AG04450 (cell line): ENCODE data around the gene PAPOLG. TPM values are rescaled to one million over a fixed set of nuclear protein-coding genes. Genes with fewer than 3 reads are reported as not detected.
"Not testable (repeated sequence)": the region's sequence is repeated elsewhere in the genome, so short reads cannot be mapped to it uniquely, and the experiment has no call there.

ENCODE experiments used
- CTCF ChIA-PET: fragments of 300-600, 350-600 bp; formaldehyde crosslinking; extraction: SDS; loops from one replicate; lab custom pipeline; 2022; ENCODE audit warnings: antibody characterized with exemption, inconsistent platforms; lab: Charles Lee
- POLR2A ChIA-PET: fragments of 350-600 bp; formaldehyde crosslinking; extraction: SDS; loops from one replicate; lab custom pipeline; 2021; ENCODE audit warnings: antibody characterized with exemption, inconsistent platforms; lab: Yijun Ruan, JAX
- DNase-seq: peaks from one replicate; pipeline ENCODE4 v3.0.0-alpha.2; 2011; ENCODE audit warnings: low read depth, low spot score
- H3K27ac ChIP-seq: one replicate; pipeline ENCODE4 v1.5.1; 2012; ENCODE audit warnings: low read depth, low read length, control low read depth
- H3K27me3 ChIP-seq: one replicate; pipeline ENCODE4 v1.6.0; 2012; ENCODE audit warnings: low read length; ENCODE audit not compliant: control insufficient read depth, insufficient read depth
- H3K4me3 ChIP-seq: 2 replicates; pipeline ENCODE4 v1.5.1; 2011; ENCODE audit warnings: mild to moderate bottlenecking, low read depth, low read length, control low read depth
- H3K9me3 ChIP-seq: 2 replicates; pipeline ENCODE4 v1.5.1; 2012; ENCODE audit warnings: low read length; ENCODE audit not compliant: control insufficient read depth, insufficient read depth
- polyA plus RNA-seq: library from polyadenylated mRNA; depleted of rRNA; stranded (reverse); fragments of >200 nt; gene quantifications from 2 replicates; pipeline ENCODE4 v1.2.3, GENCODE V29; 2011
- TF ChIP-seq, protein P1 (sequence below): IDR thresholded peaks from 2 replicates; pipeline ENCODE4 v1.5.1; 2011; ENCODE audit warnings: low read depth, low read length, control low read depth, inconsistent platforms

The PAPOLG gene
- polyA plus RNA-seq, 1 experiment = 15.3 TPM

DNA sequence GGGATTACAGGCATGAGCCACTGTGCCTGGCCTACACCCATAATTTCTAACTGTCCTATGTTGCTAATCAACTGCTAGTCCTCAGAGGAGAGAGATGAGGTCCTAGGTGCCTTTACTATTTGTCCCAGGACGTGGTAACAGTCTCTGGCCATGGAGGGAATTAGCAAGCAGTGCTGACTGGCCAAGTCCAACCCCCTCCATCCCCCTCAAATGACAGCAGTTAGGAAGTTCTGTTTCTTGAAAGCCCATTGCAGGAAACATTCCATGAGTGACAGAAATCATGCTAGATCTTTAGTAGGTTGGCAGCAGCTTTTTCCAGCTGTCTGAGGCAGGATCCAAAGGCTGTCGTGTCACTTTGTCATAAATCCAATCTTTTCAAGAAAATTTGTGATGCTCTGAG, 69.6 kb downstream of the PAPOLG start:
- no peak for DNase-seq

DNA sequence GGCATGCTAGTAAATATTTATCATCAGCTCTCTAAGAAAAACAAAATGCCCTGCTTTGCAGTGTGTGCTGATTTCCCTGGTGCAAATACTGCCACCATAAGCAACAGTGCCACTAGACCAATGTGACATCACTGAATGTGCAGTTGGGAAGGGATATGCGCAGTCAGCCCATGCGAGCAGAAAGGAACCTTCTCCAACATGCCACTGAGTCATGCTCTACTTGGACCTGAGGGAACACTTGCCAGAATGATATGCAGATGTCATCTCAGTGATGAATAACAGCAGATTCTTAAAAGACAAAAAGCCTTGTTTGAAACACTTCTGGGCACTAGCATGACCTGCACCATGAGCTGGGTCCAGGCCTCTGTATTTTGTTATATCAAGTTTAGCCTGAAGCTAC, 70.0 kb downstream of the PAPOLG start:
- POLR2A ChIA-PET = no interaction called here
- Histone ChIP-seq H3K27ac (no peak overlapping the region), H3K4me3 (no peak overlapping the region), H3K27me3 (peaks cover 12% of the 10 kb centered on the region), H3K9me3 (no peaks in the 10 kb centered on the region)
- DNase-seq = no peak
- TF ChIP-seq, protein P1, sequence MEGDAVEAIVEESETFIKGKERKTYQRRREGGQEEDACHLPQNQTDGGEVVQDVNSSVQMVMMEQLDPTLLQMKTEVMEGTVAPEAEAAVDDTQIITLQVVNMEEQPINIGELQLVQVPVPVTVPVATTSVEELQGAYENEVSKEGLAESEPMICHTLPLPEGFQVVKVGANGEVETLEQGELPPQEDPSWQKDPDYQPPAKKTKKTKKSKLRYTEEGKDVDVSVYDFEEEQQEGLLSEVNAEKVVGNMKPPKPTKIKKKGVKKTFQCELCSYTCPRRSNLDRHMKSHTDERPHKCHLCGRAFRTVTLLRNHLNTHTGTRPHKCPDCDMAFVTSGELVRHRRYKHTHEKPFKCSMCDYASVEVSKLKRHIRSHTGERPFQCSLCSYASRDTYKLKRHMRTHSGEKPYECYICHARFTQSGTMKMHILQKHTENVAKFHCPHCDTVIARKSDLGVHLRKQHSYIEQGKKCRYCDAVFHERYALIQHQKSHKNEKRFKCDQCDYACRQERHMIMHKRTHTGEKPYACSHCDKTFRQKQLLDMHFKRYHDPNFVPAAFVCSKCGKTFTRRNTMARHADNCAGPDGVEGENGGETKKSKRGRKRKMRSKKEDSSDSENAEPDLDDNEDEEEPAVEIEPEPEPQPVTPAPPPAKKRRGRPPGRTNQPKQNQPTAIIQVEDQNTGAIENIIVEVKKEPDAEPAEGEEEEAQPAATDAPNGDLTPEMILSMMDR = no peak
- CTCF ChIA-PET = no interaction called here

More for the DNA sequence above, 69.6 kb downstream of the PAPOLG start:
- Histone ChIP-seq H3K27ac (no peak overlapping the region), H3K9me3 (no peaks in the 10 kb centered on the region), H3K27me3 (peaks cover 12% of the 10 kb centered on the region), H3K4me3 (no peak overlapping the region)
- POLR2A ChIA-PET = no interaction called here
- CTCF ChIA-PET = no interaction called here
- TF ChIP-seq, protein P1 = no peak

DNA sequence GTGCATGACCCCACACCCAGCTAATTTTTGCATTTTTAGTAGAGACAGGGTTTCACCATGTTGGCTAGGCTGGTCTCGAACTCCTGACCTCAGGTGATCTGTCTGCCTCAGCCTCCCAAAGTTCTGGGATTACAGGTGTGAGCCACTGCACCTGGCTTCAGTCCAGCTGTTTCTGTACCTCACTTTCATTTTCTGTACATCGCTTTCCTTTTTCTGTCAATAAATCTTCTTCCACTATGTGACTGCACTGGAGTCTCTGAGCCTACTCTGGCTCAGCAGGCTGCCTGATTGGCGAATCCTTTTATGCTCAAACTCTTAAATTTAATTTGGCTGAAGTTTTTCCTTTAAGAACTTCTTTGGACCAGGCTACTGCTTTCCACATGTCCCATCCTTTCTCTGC, 70.8 kb downstream of the PAPOLG start:
- H3K9me3 ChIP-seq, DNase-seq, POLR2A ChIA-PET, H3K4me3 ChIP-seq, H3K27ac ChIP-seq: not testable (repeated sequence)
- CTCF ChIA-PET = interaction anchor here (0.6 kb wide), 1 partner anchor 117 kb away, joined by 6 read pairs; no protein-coding TSS in a partner anchor
- peaks cover 10% of the 10 kb centered on the region for H3K27me3 ChIP-seq

DNA sequence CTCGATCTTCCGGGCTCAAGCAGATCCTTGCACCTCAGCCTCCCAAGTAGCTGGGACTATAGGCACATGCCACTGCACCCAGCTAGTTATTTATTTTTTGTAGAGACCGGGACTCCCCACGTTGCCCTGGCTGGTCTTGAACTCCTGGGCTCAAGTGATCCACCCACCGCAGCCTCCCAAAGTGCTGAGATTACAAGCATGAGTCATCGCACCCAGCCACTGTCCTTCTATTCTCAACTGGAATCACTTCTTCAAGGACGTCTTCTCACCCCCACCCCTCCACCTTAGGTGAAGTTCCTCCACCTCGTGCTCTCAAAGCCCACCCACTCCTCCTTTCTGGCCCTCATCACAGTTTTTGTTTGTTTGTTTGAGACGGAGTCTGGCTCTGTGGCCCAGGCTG, 71.3 kb downstream of the PAPOLG start:
- H3K9me3 ChIP-seq = no peaks in the 10 kb centered on the region
- TF ChIP-seq, protein P1 = no peak
- DNase-seq = no peak
- no peak overlapping the region for H3K27ac ChIP-seq
- H3K4me3 ChIP-seq = no peak overlapping the region
- CTCF ChIA-PET = interaction anchor here (0.6 kb wide), 1 partner anchor 117 kb away, joined by 6 read pairs; no protein-coding TSS in a partner anchor
- peaks cover 10% of the 10 kb centered on the region for H3K27me3 ChIP-seq
- POLR2A ChIA-PET = no interaction called here

DNA sequence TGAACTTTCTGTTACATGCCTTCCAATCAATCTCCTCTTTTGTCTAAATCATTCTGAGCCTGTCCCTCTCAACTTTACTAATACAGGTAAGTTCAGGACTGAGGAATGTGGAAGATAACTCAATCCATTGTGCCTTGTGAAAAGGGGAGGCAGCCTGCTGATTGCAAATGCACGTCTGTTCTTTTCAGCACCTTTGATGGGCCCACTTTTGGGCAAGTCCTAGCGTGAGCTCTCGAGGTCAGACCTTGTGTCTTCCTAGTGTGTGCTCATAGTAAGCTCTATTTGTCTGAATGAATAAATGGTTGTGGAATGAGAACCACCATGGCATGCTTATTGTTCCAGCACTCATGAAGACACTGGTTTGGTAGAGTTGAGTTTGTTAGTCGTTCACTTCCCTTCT, 74.9 kb downstream of the PAPOLG start:
- TF ChIP-seq, protein P1 = no peak
- Histone ChIP-seq H3K27me3 (peaks cover 23% of the 10 kb centered on the region), H3K27ac (no peak overlapping the region), H3K9me3 (no peaks in the 10 kb centered on the region), H3K4me3 (no peak overlapping the region)
- CTCF ChIA-PET = no interaction called here
- POLR2A ChIA-PET = no interaction called here
- no peak for DNase-seq
